Vagina (tissue), 2 donors: Measurements from ENCODE around the gene TMED9. TPM values are rescaled to one million over a fixed set of nuclear protein-coding genes. Genes with fewer than 3 reads are reported as not detected.

Experiments
- DNase-seq, 2 donors: peaks; one replicate each; pipeline ENCODE4 v3.0.0-alpha.2; 2017; ENCODE audit errors: extremely low spot score in 2 of 2
- H3K27ac ChIP-seq: fragments of 200-600 bp; sonication (generic); one replicate; pipeline ENCODE4 v1.5.1; 2019
- H3K27me3 ChIP-seq: fragments of 200-600 bp; sonication (generic); one replicate; pipeline ENCODE4 v1.5.1; 2019
- H3K36me3 ChIP-seq, 2 donors: fragments of 200-600 bp; sonication (generic); one replicate each; pipeline ENCODE4 v1.5.1; 2017 to 2019
- H3K4me1 ChIP-seq: fragments of 200-600 bp; sonication (generic); one replicate; pipeline ENCODE4 v1.5.1; 2019
- H3K4me3 ChIP-seq, 2 donors: fragments of 200-600 bp; sonication (generic); 1 replicate in 1 of 2; 2 replicates in 1 of 2; pipeline ENCODE4 v1.5.1; 2016 to 2019
- H3K9me3 ChIP-seq: fragments of 200-600 bp; sonication (generic); one replicate; pipeline ENCODE4 v1.5.1; 2019
- CTCF ChIP-seq, 3 experiments: fragments of 450-650 bp in 2 of 3; fragments of 200-600 bp in 1 of 3; sonication (generic) in 1 of 3; IDR thresholded peaks; one replicate each; pipeline ENCODE4 v1.5.1; 2017 to 2019; ENCODE audit warnings: antibody characterized with exemption in 3 of 3, mild to moderate bottlenecking in 2 of 3, moderate library complexity in 2 of 3
- POLR2A ChIP-seq, 2 donors: fragments of 450-650 bp; IDR thresholded peaks; one replicate each; pipeline ENCODE4 v1.6.1; 2017; ENCODE audit warnings: antibody characterized with exemption in 2 of 2, mild to moderate bottlenecking in 2 of 2, moderate library complexity in 2 of 2
- POLR2AphosphoS5 ChIP-seq, 2 donors: sonication (generic); formaldehyde crosslinking; IDR thresholded peaks; one replicate each; pipeline ENCODE4 v1.9.0; 2017; ENCODE audit warnings: antibody characterized with exemption in 2 of 2, mild to moderate bottlenecking in 2 of 2, low read depth in 1 of 2; ENCODE audit not compliant: insufficient read depth in 1 of 2
- intact Hi-C: fragments of 100-400 bp; cut with DNase I; formaldehyde crosslinking; loops from one replicate; pipeline ENCODE4 v1.15.1; 2023
- total RNA-seq: library from RNA; depleted of rRNA; stranded (reverse); fragments of >200 nt; gene quantifications from one replicate; pipeline ENCODE4 v1.2.3, GENCODE V29; 2016

TMED9 gene
- total RNA-seq, 1 donor from 2014 or later, result 83.7 TPM

GRCh38 chr5:177601577-177602457 lies 9.8 kb downstream of the TMED9 start:
- TF ChIP-seq POLR2A (IDR thresholded peaks at IDR 0.05), result no peak
- no peak for TF ChIP-seq POLR2AphosphoS5 (IDR thresholded peaks at IDR 0.05; ENCODE audit: insufficient read depth in 1 of 2, low read depth in 1 of 2)
- no peak for TF ChIP-seq CTCF (IDR thresholded peaks at IDR 0.05)
- Histone ChIP-seq H3K9me3 (no peaks in the 10 kb centered on the region), H3K4me3 (no peak overlapping the region), H3K27ac (no peak overlapping the region), H3K36me3 (no peaks in the 10 kb centered on the region), H3K27me3 (no peaks in the 10 kb centered on the region), H3K4me1 (peaks cover 33% of the 10 kb centered on the region)
- intact Hi-C loops, result no loop called here
- no peak for DNase-seq

- H3K4me3 ChIP-seq, result no peak overlapping the region
- TF ChIP-seq POLR2A (IDR thresholded peaks at IDR 0.05) (no peak), POLR2AphosphoS5 (IDR thresholded peaks at IDR 0.05; ENCODE audit: insufficient read depth in 1 of 2, low read depth in 1 of 2) (no peak), CTCF (IDR thresholded peaks at IDR 0.05) (no peak)
- H3K27ac ChIP-seq, result no peak overlapping the region
- intact Hi-C loops, result no loop called here
- no peaks in the 10 kb centered on the region for H3K9me3 ChIP-seq
- H3K4me1 ChIP-seq, result peaks cover 39% of the 10 kb centered on the region
- DNase-seq, result no peak
- H3K27me3 ChIP-seq, result no peaks in the 10 kb centered on the region
- H3K36me3 ChIP-seq, result no peaks in the 10 kb centered on the region
Observed at GRCh38 chr5:177602458-177602830, 10.4 kb downstream of the TMED9 start.

- TF ChIP-seq POLR2A (IDR thresholded peaks at IDR 0.05) (no peak), POLR2AphosphoS5 (IDR thresholded peaks at IDR 0.05; ENCODE audit: insufficient read depth in 1 of 2, low read depth in 1 of 2) (no peak), CTCF (IDR thresholded peaks at IDR 0.05) (no peak)
- intact Hi-C loops, result no loop called here
- DNase-seq, result no peak
- Histone ChIP-seq H3K27me3 (no peaks in the 10 kb centered on the region), H3K36me3 (no peaks in the 10 kb centered on the region), H3K9me3 (no peaks in the 10 kb centered on the region), H3K4me3 (no peak overlapping the region), H3K4me1 (peaks cover 44% of the 10 kb centered on the region), H3K27ac (no peak overlapping the region)
Observed at GRCh38 chr5:177603631-177604030, 11.6 kb downstream of the TMED9 start.

DNA sequence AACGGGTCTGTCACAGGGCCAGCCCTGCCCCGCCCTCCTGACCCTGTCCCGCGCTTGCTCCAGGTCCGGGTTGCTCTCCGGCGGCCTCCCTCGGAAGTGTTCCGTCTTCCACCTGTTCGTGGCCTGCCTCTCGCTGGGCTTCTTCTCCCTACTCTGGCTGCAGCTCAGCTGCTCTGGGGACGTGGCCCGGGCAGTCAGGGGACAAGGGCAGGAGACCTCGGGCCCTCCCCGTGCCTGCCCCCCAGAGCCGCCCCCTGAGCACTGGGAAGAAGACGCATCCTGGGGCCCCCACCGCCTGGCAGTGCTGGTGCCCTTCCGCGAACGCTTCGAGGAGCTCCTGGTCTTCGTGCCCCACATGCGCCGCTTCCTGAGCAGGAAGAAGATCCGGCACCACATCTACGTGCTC lies 12.1 kb downstream of the TMED9 start:
- intact Hi-C loops, result no loop called here
- H3K27ac ChIP-seq, result no peak overlapping the region
- H3K36me3 ChIP-seq, result no peaks in the 10 kb centered on the region
- no peak for TF ChIP-seq POLR2A (IDR thresholded peaks at IDR 0.05)
- no peak for TF ChIP-seq CTCF (IDR thresholded peaks at IDR 0.05)
- TF ChIP-seq POLR2AphosphoS5 (IDR thresholded peaks at IDR 0.05; ENCODE audit: insufficient read depth in 1 of 2, low read depth in 1 of 2), result no peak
- no peak overlapping the region for H3K4me3 ChIP-seq
- H3K9me3 ChIP-seq, result no peaks in the 10 kb centered on the region
- DNase-seq, result no peak
- H3K27me3 ChIP-seq, result no peaks in the 10 kb centered on the region
- H3K4me1 ChIP-seq, result peaks cover 40% of the 10 kb centered on the region

- Histone ChIP-seq H3K27me3 (no peaks in the 10 kb centered on the region), H3K9me3 (no peaks in the 10 kb centered on the region), H3K4me3 (no peak overlapping the region), H3K27ac (no peak overlapping the region), H3K4me1 (peaks cover 39% of the 10 kb centered on the region), H3K36me3 (no peaks in the 10 kb centered on the region)
- no peak for TF ChIP-seq POLR2AphosphoS5 (IDR thresholded peaks at IDR 0.05; ENCODE audit: insufficient read depth in 1 of 2, low read depth in 1 of 2)
- no peak for TF ChIP-seq CTCF (IDR thresholded peaks at IDR 0.05)
- no peak for TF ChIP-seq POLR2A (IDR thresholded peaks at IDR 0.05)
- intact Hi-C loops, result no loop called here
- DNase-seq, result no peak
Observed at GRCh38 chr5:177604656-177605055, 12.7 kb downstream of the TMED9 start.
